ENCODE data around the gene IL36A.

IL36A gene

DNA sequence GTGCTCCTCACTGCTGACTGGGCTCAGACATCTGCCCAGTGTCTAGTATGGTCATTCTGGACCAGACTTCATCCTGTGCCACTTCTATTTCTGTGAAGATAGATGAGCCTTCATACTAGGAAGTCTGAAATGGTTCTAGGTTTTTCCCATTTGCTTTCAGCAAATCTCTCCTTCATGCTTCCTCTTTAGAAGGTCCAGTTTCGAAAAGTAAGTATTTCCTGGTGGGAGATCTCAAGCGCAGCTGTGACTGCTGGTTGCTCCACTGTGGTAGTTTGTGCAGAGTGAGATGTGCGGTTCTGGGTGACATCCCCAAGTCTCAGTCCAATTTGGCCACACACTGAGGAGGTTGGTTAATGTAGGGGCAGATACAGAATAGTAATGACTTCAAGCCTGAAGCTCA is 33.0 kb downstream of the IL36A start:
- TF ChIP-seq, protein P1, sequence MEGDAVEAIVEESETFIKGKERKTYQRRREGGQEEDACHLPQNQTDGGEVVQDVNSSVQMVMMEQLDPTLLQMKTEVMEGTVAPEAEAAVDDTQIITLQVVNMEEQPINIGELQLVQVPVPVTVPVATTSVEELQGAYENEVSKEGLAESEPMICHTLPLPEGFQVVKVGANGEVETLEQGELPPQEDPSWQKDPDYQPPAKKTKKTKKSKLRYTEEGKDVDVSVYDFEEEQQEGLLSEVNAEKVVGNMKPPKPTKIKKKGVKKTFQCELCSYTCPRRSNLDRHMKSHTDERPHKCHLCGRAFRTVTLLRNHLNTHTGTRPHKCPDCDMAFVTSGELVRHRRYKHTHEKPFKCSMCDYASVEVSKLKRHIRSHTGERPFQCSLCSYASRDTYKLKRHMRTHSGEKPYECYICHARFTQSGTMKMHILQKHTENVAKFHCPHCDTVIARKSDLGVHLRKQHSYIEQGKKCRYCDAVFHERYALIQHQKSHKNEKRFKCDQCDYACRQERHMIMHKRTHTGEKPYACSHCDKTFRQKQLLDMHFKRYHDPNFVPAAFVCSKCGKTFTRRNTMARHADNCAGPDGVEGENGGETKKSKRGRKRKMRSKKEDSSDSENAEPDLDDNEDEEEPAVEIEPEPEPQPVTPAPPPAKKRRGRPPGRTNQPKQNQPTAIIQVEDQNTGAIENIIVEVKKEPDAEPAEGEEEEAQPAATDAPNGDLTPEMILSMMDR (IDR thresholded peaks at IDR 0.05) = no peak

DNA sequence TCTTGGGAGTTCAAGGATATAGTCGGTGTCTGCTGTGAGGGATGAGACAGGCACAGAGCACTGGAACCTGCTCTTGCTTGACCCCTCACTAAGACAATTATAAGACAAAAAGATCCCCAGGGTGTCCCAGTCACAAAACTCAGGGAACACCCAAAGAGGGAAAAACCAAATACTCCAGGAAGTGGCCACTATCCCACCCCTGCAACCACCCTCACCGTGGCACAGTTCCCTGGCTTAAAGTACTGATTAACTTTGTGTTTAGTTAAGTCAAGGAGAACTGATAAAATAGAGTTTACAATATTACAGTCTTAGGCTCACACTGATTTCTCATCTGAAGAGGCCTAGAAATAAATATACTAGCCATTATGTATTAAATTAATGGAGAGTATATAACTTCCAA is 33.9 kb downstream of the IL36A start:
- TF ChIP-seq, protein P1 (IDR thresholded peaks at IDR 0.05) = no peak

DNA sequence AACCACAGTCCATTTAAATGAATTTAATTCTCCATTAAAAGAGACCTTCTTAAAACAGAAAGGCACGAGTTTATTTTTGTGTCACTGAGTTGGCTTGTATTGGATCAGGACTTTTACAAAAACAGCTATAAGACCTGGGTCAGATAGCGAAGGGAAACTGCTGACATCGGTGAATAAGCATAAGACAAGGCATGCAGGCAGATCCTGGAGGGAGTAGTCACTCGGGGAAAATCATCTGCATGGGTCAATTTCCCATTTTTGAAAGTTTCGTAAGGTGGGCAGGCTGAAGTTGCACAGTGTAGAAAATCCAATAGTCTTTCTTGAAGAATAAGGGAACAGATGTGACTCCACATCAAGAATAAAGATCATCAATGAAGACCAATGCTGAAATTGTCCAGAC is 34.5 kb downstream of the IL36A start:
- TF ChIP-seq, protein P1 (IDR thresholded peaks at IDR 0.05) = no peak

DNA sequence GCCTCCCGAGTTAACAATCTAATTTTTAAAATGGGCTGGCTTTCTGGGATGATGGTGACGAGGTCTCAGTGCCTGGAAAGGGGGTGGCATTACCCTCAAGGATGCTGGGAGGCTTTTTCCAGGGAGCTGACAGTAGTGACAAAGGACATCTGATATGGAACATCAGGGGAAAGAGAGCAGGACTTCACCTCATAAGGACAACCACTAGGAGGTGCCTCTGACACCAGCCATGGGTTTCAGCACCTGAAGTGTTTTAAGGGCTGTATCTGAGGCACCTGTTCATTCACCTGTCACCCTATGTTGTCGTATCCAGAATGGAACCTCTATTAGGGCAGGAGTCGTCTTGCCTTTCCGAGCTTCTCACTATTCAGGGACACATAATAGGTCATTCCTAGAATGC is 36.6 kb downstream of the IL36A start:
- TF ChIP-seq, protein P1 (IDR thresholded peaks at IDR 0.05) = peak; percentile 24; the same call in 1 of the 2 replicates

DNA sequence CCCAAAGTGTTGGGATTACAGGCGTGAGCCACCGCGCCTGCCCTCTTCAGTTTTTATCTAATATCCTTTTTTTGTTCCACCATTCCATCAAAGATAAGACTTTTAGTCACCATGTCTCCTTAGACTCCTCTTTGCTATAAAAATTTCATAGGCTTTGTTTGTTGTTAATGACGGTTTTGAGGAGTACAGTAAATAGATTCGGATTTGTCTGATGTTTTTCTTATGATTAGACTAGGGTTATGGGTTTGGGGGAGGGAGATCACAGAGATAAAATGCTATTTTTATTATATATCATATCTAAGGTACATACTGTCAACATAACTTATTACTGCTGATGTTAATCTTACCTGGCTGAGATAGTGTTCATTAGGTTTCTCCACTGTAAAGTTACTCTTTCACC is 41.2 kb downstream of the IL36A start:
- TF ChIP-seq, protein P1 (IDR thresholded peaks at IDR 0.05) = no peak

DNA sequence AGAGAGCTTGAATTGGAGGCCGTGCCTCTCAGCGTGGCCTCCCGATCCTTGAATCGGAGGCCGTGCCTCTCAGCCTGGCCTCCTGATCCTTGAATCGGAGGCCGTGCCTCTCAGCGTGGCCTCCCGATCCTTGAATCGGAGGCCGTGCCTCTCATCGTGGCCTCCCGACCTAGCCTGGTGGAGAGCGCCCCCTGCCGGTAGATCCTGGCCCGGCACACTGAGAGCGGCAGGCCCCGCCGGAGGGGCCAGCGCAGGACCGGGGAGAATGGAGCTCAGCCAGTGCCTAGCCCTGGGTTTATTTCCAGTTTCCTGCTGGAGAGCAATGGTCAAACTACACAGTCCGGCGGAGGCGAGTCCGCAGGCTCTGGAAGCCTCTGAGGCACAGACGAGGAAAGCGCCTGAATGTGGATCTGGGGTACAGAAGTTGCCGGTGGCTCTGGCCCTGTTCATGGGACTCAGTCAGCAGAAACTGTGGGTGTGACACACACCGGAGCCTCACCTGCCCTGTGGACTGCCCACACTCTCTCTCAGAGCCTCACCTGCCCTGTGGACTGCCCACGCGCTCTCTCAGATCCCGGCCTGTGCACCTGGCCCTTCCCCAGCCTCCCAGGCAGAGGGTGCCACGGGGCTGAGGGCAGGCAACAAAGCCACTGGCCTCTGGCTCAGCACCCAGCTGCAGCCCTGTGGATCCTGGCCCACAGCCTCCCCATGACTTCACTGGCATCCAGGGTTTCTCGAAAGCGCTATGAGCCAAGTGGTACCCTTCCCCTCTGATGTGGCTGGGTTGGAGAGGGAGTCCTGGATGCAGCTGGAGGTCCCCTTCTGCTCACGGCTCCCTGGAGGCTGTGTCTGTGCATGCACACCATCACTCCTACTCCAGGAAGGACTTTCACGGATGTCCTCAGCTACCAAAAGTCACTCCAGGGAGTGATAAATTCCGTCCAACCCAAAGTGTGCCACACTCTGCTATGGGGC is 45.9 kb downstream of the IL36A start:
- TF ChIP-seq, protein P1 (IDR thresholded peaks at IDR 0.05) = no peak

DNA sequence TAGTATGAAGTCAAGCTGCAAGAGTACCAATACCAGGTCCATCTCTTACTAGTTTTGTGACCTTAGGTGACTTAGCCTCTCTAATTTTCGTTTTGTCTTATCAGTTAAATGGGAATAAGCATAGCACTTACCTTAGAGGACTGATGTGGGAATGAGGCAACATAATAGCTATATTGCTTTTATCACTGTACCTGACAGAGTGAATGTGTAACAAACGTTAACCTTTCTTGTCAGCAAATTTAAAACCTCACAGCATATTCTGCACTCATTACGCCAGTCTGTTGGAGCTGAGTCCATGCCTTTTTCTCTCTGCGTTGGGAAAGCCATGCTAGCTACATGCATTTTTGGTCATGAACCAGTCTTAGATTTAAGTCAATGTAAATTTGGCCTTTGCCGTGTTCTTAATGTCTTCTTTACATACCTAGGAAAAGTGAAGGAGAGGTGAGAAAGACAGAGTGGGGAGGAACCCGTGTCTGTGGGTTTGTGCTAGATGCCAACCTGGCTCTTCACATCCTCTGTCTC is 47.2 kb downstream of the IL36A start, which contains the start of gene IL36B:
TSS of gene IL36B (minus strand) at position 472 of the 522 bp plus-strand sequence.
- TF ChIP-seq, protein P1 (IDR thresholded peaks at IDR 0.05) = no peak
